DMS53 (cell line): ENCODE data around the gene PRKRIP1.
"Not testable (repeated sequence)": the region's sequence is repeated elsewhere in the genome, so short reads cannot be mapped to it uniquely, and the experiment has no call there.

Experiments used
- DNase-seq: peaks from one replicate; lab custom pipeline; 2025; lab: John Stamatoyannopoulos, UW

Gene PRKRIP1

GRCh38 chr7:102457352-102457924 is 61.3 kb downstream of the PRKRIP1 start:
- no peak for DNase-seq

GRCh38 chr7:102459221-102459844 is 63.2 kb downstream of the PRKRIP1 start:
- DNase-seq = no peak

- DNase-seq = no peak
Measured at GRCh38 chr7:102460467-102460866, 64.3 kb downstream of the PRKRIP1 start.

DNA sequence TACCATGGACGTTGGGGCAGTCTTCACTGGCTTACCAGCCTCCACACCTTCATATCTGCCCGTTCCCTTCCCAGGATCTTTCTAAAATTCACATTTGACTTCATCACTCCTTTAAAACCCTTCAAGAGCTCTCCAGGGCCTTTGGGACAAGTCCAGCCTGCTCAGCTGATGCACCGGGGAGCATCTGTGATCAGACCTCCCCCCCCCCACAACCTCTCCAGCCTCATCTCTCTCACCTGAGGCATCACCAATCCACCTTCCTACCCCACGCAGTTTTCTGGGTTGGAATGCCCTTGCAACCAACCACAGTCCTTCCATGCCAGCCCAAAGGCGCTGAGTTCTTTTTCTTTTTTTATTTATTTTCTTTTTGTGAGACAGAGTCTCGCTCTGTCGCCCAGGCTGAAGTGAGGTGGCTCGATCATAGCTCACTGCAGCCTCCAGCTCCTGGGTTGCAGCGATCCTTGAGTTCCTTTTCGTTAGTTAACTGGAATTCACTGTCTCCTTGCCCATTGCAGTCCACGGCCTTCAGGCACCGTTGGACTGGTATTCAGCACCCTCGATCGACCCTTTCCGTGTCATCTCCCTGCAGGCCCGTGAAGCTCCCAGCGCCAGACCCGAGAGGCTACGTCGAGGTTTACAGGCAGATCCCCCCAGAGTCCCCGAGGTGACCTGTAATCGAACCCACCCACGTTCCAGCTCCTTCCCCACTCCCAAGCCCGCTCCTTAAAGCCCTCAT is 67.8 kb downstream of the PRKRIP1 start:
- DNase-seq = peak; percentile 51

GRCh38 chr7:102464577-102465280 is 68.6 kb downstream of the PRKRIP1 start, which contains the start of the genes ALKBH4 and LRWD1:
ALKBH4 (minus strand) TSS chr7:102464863; CDS start chr7:102464836, 27 bp downstream.
LRWD1 (plus strand) TSS chr7:102464984; CDS start chr7:102465081, 97 bp downstream.
- DNase-seq = peak; percentile 98

- no peak for DNase-seq
Measured at GRCh38 chr7:102466097-102466496, 69.9 kb downstream of the PRKRIP1 start.

- DNase-seq = no peak
Measured at GRCh38 chr7:102467581-102468477, 71.7 kb downstream of the PRKRIP1 start.

DNA sequence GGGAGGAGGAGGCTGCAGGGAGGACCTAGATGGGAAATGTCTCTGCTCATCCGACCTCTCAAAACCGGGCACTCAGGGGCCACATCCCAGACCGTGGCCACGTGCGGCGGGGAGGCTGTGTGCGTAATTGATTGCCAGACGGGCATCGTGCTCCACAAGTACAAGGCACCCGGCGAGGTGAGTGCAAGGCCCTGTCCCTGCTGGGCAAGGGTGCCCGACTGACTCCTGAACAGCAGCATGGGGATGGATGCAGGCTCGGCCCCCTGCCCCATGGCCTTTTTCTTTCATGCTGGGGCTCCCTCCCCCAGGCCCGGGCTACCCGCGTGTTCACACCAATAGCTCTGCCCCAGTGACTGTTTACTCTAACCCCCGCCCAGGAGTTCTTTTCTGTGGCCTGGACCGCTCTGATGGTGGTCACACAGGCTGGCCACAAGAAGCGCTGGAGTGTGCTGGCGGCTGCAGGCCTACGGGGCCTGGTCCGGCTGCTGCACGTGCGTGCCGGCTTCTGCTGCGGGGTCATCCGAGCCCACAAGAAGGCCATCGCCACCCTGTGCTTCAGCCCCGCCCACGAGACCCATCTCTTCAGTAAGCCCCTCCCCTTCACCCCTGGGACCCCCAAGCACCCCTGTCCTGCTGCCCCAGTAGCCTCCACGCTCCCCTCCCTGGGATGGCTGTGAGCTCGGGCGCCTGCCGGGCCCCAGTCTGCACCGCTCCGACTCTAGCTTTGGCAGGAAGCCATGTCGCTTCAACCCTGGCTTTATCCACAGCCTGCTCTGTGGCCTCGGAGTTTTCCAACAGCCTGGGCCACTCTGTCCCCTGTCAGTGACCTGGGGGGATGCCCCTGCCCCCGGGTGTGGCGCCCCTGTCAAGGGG is 72.6 kb downstream of the PRKRIP1 start:
- no peak for DNase-seq

- DNase-seq = no peak
Measured at GRCh38 chr7:102469351-102469971, 73.3 kb downstream of the PRKRIP1 start.

DNA sequence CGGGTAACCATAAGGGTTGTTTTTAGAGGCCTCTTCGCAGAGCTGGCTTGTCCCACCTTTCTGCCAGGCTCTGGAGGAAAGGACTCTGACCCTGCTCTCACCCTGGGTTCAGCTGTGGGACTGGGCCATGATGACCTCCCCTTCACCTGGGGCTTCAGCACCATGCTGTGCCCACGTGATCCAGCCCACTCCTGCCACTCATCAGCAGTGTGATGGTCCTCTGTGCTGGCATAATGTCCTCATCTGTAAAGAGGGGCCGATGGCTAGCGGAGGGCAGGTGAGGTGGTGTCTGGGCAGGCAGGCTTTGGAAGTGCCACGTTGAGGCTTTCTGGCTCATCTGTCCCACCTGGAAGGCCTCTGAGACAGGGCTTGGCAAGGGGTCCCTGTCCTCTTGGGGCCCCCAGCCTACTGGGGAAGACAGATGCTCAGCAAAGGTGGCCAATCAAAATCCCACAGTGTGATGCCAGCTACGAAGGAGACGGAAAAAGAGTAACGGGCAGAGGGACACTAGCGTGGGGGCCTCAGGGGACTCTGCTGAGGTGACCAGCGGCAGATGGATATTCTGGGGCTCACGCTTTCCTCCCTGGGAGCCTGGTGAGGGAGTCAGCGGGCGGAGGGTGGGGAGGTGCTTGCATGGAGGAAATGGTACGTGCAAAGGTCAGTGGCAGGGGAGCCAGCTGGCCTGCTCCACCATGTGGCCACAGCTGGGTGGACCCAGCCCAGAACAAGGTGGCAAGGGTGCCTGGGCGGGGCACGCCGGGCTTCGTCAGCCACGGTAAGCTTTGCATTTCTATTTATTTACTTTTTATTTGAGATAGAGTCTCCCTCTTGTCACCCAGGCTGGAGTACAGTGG is 74.0 kb downstream of the PRKRIP1 start:
- no peak for DNase-seq

DNA sequence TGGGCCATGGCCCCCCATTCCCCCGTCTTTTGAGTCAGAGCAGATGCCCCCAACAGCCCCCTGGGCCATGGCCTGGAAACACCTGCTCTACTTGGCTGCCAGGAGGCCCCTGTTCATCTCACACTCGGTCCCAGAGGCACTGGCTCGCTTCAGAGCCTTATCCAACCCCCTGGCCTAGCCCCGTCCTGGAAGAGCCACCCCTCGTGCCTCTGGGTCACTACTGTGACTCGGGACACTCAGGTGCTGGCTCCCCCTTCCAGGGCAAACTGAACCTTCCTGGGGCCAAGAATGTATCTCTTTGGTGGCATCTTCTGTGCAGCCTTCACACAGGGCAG is 75.6 kb downstream of the PRKRIP1 start:
- no peak for DNase-seq

DNA sequence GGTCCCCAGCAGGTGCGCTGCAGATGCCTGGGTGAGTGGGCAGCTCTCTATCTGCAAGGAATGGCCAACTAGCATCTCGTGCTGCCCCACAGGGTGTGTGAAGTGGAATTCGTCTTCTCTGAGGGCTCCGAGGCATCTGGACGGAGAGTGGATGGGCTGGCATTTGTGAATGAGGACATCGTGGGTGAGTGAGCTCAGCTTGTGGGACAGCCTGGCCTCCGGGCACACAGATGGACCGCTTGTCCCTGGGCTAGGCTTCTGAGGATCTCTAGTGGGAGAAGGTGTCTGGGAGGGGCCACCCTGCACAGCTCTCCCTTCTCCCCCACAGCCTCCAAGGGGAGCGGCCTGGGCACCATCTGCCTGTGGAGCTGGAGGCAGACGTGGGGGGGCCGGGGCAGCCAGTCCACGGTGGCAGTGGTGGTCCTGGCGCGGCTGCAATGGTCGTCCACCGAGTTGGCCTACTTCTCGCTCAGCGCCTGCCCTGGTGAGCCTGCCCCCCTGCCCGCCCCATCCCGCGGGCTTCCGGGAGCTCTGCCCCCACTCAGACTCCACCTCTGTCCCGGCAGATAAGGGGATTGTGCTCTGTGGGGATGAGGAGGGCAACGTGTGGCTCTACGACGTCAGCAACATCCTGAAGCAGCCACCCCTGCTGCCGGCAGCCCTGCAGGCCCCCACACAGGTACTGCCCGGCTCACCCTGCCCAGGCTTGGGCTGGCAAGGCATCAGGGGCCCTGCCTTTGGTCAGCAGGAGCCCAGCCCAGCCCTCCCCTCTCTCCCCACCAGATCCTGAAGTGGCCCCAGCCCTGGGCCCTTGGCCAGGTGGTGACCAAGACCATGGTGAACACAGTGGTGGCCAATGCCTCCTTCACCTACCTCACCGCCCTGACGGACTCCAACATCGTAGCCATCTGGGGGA is 76.2 kb downstream of the PRKRIP1 start:
- DNase-seq = no peak

DNA sequence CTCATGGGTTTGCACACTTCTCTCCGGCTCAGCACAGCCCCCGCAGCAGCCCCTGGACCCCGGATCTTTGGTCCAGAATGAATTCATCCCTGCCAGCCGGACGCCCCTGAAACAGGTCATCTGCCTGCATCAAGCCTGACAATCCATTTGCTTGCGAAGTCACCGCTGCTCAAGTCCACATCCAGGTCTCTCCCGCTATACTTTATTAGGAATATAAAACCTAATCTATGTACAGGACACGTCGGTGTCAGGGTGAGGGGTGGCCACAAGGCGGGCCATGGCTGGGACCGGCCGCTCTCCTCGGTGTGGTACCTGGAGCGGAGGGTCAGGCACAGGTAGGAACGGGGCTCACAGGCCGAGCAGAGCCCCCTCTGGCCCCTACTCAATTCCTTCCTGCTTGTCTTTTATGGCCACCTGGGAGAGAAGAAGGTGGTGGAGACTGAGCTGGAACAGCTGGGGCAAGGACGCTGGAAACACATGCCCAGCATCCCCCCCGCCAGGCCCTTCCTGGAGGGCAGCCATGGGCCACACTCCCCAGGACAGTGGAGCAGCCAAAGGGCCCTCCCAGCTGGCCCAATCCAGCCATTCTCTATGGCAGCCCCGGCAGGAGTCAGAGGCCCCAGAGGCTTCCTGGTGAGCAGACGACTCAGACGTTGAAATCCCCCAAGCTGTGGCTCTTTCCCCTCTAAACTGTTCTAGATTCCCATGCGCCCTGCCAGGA is 77.3 kb downstream of the PRKRIP1 start:
- DNase-seq = no peak

- not testable (repeated sequence) for DNase-seq
Measured at GRCh38 chr7:102474116-102474515, 78.0 kb downstream of the PRKRIP1 start.

GRCh38 chr7:102474736-102475435 is 78.7 kb downstream of the PRKRIP1 start:
- not testable (repeated sequence) for DNase-seq
